HG03280 (cell line): ENCODE measurements around the gene SCAF1.

Source experiments
- ATAC-seq: cut with Tn5 transposase; IDR thresholded peaks from one replicate; pipeline ENCODE4 v1.9.1; 2021; ENCODE audit warnings: mild to moderate bottlenecking, moderate library complexity; ENCODE audit not compliant: unreplicated experiment

SCAF1 gene

GRCh38 chr19:49704888-49705642, 63.1 kb downstream of the SCAF1 start:
- no peak for ATAC-seq

- ATAC-seq = no peak
Measured at GRCh38 chr19:49705919-49706318, 63.9 kb downstream of the SCAF1 start.
